HUES6 (cell line): ENCODE results near the gene RTBDN.

Experiments
- H3K27ac ChIP-seq: 2 replicates; pipeline ENCODE4 v1.7.0; 2013; ENCODE audit warnings: low read depth, mild to moderate bottlenecking, low read length, inconsistent platforms
- H3K27me3 ChIP-seq: 2 replicates; pipeline ENCODE4 v1.6.1; 2013; ENCODE audit warnings: low read length; ENCODE audit not compliant: control insufficient read depth, insufficient read depth
- H3K36me3 ChIP-seq: 2 replicates; pipeline ENCODE4 v1.6.1; 2013; ENCODE audit warnings: low read length; ENCODE audit not compliant: control insufficient read depth, insufficient read depth
- H3K4me1 ChIP-seq: 2 replicates; pipeline ENCODE4 v1.6.1; 2013; ENCODE audit warnings: low read length; ENCODE audit not compliant: control insufficient read depth, insufficient read depth
- H3K4me3 ChIP-seq: 2 replicates; pipeline ENCODE4 v1.5.1; 2013; ENCODE audit warnings: low read depth, low read length
- H3K9ac ChIP-seq: one replicate; pipeline ENCODE4 v1.6.1; 2013; ENCODE audit warnings: mild to moderate bottlenecking, low read length
- H3K9me3 ChIP-seq: 2 replicates; pipeline ENCODE4 v1.6.1; 2013; ENCODE audit warnings: low read depth, low read length; ENCODE audit not compliant: control insufficient read depth, insufficient read depth

RTBDN gene

DNA sequence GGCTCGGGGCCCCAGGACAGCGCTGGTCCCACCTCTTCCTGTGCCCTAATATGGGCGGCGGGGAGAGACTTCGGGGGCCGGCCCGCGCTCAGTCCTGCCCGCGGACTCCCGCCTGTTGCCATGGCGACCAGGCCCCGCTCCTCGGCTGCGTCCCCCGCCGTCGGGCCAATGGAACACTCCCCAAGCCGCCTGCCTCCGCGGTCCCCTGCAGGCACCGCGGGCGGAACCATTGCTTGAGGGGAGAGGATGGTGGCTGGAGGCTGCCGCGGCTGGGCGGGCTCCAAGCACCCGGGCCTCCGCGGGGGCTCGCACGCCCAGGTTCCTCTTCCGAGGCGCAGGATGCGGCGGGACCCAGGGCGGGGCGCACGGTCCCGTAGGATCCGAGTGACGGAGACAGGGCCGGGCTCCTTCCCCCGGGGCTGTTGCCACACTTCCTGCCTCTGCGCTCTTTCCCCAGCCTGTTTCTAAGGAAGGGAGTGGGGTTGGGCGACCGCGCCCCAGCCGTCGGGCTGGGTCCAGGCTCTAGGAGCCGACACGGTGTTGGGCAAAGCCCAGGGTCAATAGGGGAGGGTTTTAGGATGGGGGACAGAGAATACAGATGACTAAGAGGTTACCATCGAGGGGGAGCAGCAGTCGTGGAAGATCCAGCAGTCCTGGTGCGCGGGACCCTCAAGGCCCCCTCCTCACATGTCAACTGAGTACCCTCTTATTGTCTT is 44.3 kb downstream of the RTBDN start:
- Histone ChIP-seq H3K27ac (no peak overlapping the region), H3K27me3 (peaks cover 7% of the 10 kb centered on the region; the same call in 1 of the 2 replicates), H3K9me3 (no peaks in the 10 kb centered on the region), H3K9ac (peak overlapping the region; percentile 54), H3K36me3 (no peaks in the 10 kb centered on the region), H3K4me1 (peaks cover 41% of the 10 kb centered on the region), H3K4me3 (peak overlapping the region; percentile 65)

GRCh38 chr19:12789098-12789903 is 45.1 kb downstream of the RTBDN start:
- Histone ChIP-seq H3K36me3 (no peaks in the 10 kb centered on the region), H3K27ac (peak overlapping the region; percentile 57; the same call in 1 of the 2 replicates), H3K9ac (peak overlapping the region; percentile 54), H3K4me1 (peaks cover 42% of the 10 kb centered on the region), H3K9me3 (no peaks in the 10 kb centered on the region), H3K27me3 (peaks cover 7% of the 10 kb centered on the region; the same call in 1 of the 2 replicates), H3K4me3 (peak overlapping the region; percentile 65)

DNA sequence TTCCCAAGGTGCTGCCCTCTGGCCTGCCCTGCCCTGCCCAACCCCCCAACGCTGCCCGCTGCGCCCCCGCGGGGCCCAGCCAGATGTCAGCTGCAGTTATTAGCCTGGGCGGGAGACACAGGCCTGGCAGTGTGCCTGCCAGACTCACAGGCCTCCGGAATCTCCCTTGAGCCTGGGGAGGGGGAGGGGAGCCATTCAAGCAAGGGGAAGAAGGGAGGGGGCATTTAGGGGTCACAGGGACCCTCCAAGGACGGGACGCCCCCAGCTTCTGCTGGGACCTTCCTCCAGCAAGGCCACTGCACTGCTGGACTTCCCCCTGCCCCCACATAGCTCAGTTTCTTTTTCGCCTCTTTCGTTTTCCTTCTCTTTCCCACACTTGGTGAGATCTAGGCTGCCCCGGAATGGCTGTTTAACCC is 45.7 kb downstream of the RTBDN start:
- Histone ChIP-seq H3K4me1 (peaks cover 43% of the 10 kb centered on the region), H3K36me3 (no peaks in the 10 kb centered on the region), H3K27ac (peak overlapping the region; percentile 57; the same call in 1 of the 2 replicates), H3K27me3 (peaks cover 7% of the 10 kb centered on the region; the same call in 1 of the 2 replicates), H3K9me3 (no peaks in the 10 kb centered on the region), H3K4me3 (peak overlapping the region; percentile 65), H3K9ac (peak overlapping the region; percentile 48)

GRCh38 chr19:12788042-12788681 is 46.2 kb downstream of the RTBDN start:
- peak overlapping the region; percentile 65 for H3K4me3 ChIP-seq
- H3K4me1 ChIP-seq: peaks cover 47% of the 10 kb centered on the region
- peak overlapping the region; percentile 14 for H3K9ac ChIP-seq
- H3K27me3 ChIP-seq: peaks cover 7% of the 10 kb centered on the region; the same call in 1 of the 2 replicates
- no peaks in the 10 kb centered on the region for H3K9me3 ChIP-seq
- H3K27ac ChIP-seq: no peak overlapping the region
- H3K36me3 ChIP-seq: no peaks in the 10 kb centered on the region

DNA sequence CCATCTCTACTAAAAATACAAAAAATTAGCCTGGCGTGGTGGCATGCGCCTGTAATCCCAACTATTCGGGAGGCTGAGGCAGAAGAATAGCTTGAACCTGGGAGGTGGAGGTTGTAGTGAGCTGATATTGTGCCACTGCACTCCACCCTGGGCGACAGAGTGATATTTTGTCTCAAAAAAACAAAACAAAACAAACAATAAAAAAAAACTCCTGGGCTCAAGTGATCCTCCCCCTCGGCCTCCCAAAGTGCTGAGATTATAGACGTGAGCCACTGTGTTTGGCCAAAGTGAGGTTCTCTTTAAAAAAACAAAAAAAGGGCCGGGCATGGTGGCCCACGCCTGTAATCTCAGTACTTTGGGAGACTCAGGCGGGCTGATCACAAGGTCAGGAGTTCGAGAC is 46.9 kb downstream of the RTBDN start:
- H3K27me3 ChIP-seq: peaks cover 7% of the 10 kb centered on the region; the same call in 1 of the 2 replicates
- no peak overlapping the region for H3K4me3 ChIP-seq
- H3K9ac ChIP-seq: no peak overlapping the region
- H3K36me3 ChIP-seq: no peaks in the 10 kb centered on the region
- H3K27ac ChIP-seq: no peak overlapping the region
- H3K4me1 ChIP-seq: peaks cover 47% of the 10 kb centered on the region
- no peaks in the 10 kb centered on the region for H3K9me3 ChIP-seq

GRCh38 chr19:12786952-12787351 is 47.4 kb downstream of the RTBDN start:
- no peak overlapping the region for H3K4me3 ChIP-seq
- no peaks in the 10 kb centered on the region for H3K36me3 ChIP-seq
- H3K9ac ChIP-seq: no peak overlapping the region
- no peaks in the 10 kb centered on the region for H3K9me3 ChIP-seq
- no peak overlapping the region for H3K27ac ChIP-seq
- peaks cover 7% of the 10 kb centered on the region; the same call in 1 of the 2 replicates for H3K27me3 ChIP-seq
- peaks cover 47% of the 10 kb centered on the region for H3K4me1 ChIP-seq

- Histone ChIP-seq H3K9me3 (no peaks in the 10 kb centered on the region), H3K36me3 (no peaks in the 10 kb centered on the region), H3K9ac (no peak overlapping the region), H3K27me3 (peaks cover 7% of the 10 kb centered on the region; the same call in 1 of the 2 replicates), H3K27ac (no peak overlapping the region), H3K4me3 (no peak overlapping the region), H3K4me1 (peaks cover 47% of the 10 kb centered on the region)
These were observed 48.1 kb downstream of the RTBDN start for GRCh38 chr19:12786141-12786870.

DNA sequence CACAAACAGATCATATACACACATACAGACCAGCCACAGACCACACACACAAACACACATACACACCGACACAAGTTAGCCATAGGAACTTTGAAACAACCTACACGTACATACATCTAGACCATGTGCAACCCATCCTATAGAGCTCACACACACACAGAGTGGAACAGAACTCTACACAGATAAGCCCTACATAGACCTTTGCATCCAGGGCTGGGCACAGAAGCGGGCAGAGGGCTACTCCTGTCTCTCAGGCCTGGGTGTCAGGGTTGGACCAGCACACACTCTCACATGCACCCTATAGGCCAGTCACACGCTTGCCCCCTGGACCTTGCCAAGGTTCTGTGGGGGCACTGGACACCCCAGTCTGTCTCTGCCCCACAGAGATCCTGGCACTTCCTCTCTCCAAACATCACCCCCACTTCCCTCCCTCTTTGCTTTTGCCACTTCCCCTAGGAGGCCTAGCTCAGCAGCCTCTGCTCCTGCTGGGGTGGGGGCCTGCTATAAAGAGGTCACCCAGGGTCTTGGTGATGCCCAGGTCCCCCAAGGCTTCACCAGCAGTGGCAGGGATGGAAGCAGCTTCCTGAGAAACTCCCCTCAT is 48.8 kb downstream of the RTBDN start:
- H3K27me3 ChIP-seq: peaks cover 1% of the 10 kb centered on the region; the same call in 1 of the 2 replicates
- H3K9me3 ChIP-seq: no peaks in the 10 kb centered on the region
- no peak overlapping the region for H3K9ac ChIP-seq
- no peak overlapping the region for H3K27ac ChIP-seq
- no peak overlapping the region for H3K4me3 ChIP-seq
- H3K36me3 ChIP-seq: no peaks in the 10 kb centered on the region
- peaks cover 41% of the 10 kb centered on the region for H3K4me1 ChIP-seq

DNA sequence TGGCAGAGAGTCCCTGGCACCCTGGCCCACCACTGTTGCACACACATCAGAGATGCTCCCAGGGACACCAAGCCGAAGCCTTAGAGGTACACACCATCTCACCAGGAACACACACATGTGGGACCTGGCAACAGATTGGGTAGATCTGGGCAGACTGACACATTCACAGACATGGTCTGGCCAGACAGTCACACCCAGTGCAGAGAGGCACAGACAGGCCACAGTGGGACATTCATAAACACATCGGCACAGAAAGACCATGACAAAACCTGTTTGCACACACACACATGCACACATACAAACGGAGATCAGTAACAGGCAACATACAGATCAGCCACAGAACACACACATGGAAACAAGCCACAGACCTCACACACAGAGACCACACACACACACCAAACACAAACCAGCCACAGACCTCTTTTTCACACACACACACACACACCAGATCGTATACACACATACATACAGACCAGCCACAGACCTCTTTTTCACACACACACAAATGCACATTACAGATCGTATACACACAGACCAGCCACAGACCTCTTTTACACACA is 49.4 kb downstream of the RTBDN start:
- Histone ChIP-seq H3K9me3 (no peaks in the 10 kb centered on the region), H3K36me3 (no peaks in the 10 kb centered on the region), H3K9ac (peak overlapping the region; percentile 41), H3K27ac (no peak overlapping the region), H3K4me3 (no peak overlapping the region), H3K4me1 (peaks cover 38% of the 10 kb centered on the region), H3K27me3 (no peaks in the 10 kb centered on the region)

GRCh38 chr19:12784394-12784870 is 49.9 kb downstream of the RTBDN start:
- peaks cover 39% of the 10 kb centered on the region for H3K4me1 ChIP-seq
- H3K9ac ChIP-seq: peak overlapping the region; percentile 41

More at GRCh38 chr19:12784394-12784870, 49.9 kb downstream of the RTBDN start:
- Histone ChIP-seq H3K4me3 (no peak overlapping the region), H3K27me3 (no peaks in the 10 kb centered on the region), H3K36me3 (no peaks in the 10 kb centered on the region), H3K9me3 (no peaks in the 10 kb centered on the region), H3K27ac (no peak overlapping the region)
